ENCODE data around the gene AGPAT3.

AGPAT3 gene

DNA sequence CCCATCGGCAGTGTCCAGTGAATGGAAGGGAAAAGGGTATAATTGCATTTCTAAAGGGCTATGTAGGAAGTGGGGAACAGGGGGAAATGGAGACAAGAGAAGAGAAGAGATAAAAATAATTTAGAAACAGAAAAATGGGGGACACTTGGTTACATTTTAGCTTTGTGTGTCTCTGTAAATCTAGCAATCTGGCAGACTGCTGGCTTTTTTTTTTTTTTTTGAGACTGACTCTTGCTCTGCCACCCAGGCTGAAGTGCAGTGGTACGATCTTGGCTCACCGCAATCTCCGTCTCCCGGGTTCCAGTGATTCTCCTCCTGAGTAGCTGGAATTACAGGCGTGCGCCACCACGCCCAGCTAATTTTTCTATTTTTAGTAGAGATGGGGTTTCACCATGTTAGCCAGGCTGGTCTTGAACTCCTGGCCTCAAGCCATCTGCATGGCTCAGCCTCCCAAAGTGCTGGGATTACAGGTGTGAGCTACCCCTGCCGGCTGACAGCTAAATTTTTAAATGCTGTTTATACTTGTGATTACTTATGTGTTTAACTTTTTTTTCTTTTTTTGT, 53.4 kb downstream of the AGPAT3 start:
- no peak for DNase-seq (ENCODE audit: low spot score)
- TF ChIP-seq, protein P1, sequence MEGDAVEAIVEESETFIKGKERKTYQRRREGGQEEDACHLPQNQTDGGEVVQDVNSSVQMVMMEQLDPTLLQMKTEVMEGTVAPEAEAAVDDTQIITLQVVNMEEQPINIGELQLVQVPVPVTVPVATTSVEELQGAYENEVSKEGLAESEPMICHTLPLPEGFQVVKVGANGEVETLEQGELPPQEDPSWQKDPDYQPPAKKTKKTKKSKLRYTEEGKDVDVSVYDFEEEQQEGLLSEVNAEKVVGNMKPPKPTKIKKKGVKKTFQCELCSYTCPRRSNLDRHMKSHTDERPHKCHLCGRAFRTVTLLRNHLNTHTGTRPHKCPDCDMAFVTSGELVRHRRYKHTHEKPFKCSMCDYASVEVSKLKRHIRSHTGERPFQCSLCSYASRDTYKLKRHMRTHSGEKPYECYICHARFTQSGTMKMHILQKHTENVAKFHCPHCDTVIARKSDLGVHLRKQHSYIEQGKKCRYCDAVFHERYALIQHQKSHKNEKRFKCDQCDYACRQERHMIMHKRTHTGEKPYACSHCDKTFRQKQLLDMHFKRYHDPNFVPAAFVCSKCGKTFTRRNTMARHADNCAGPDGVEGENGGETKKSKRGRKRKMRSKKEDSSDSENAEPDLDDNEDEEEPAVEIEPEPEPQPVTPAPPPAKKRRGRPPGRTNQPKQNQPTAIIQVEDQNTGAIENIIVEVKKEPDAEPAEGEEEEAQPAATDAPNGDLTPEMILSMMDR (IDR thresholded peaks at IDR 0.05; ENCODE audit: extremely low read depth, missing control alignments) = no peak

DNA sequence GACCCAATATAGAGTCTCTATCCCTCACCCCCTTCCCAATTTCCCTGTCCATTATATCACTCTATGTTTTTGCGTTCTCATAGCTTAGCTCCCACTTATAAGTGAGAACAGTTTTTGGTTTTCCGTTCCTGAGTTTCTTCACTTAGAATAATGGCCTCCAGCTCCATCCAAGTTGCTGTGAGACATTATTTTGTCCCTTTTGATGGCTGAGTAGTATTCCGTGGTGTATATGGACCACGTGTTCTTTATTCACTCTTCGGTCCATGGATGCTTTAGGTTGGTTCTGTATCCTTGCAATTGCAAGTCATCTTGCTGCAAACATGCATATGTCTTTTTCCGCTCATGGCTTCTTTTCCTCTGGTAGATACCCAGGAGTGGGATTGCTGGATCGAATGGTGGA, 54.3 kb downstream of the AGPAT3 start:
- TF ChIP-seq, protein P1 (IDR thresholded peaks at IDR 0.05; ENCODE audit: extremely low read depth, missing control alignments) = no peak
- DNase-seq (ENCODE audit: low spot score) = no peak

DNA sequence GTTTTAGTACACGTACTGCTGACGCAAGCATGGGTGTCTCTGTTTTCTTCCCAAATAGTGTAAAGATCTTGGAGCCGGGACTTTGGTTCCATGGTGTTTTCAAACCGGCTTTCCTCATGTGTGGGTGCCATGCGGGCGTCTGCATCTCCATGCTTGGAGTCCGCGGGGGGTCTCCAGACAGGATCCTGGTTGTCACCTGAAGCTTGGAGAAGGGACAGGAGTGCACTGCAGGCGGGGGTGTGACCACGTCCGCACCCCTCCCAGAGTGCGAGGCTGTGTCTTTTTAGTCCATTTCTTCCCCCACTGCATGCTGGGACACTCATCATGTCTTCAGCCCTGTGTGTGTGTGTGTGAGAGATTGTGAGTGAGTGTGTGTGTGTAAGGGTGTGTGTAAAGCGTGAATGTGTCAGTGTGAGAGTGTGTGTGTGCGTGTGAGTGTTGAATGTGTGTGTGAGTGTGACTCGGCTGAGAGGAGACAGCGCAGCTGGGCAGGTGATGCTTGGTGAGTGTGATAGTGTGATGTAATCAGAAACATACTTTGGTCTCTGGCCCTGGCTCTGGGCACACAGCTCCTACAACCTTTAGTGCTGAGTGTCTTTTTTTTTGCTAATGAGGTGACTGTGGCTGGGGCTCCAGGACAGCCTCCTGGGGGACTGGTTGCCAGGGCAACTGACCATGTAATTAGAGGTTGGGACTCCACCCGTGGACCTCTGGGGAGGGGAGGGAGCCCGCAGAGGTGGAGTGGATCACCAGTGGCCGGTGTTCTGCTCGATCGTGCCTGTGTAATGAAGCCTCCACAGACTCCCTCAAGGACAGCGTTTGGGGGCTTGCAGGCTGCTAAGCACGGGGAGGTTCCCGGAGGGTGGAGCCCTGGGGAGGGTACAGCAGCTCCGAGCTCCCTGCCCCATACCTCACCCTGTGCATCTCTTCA, 55.1 kb downstream of the AGPAT3 start:
- no peak for DNase-seq (ENCODE audit: low spot score)
- TF ChIP-seq, protein P1 (IDR thresholded peaks at IDR 0.05; ENCODE audit: extremely low read depth, missing control alignments) = no peak

GRCh38 chr21:43921571-43921978, 56.6 kb downstream of the AGPAT3 start:
- peak; percentile 59 for DNase-seq (ENCODE audit: low spot score)
- TF ChIP-seq, protein P1 (IDR thresholded peaks at IDR 0.05; ENCODE audit: extremely low read depth, missing control alignments) = no peak

DNA sequence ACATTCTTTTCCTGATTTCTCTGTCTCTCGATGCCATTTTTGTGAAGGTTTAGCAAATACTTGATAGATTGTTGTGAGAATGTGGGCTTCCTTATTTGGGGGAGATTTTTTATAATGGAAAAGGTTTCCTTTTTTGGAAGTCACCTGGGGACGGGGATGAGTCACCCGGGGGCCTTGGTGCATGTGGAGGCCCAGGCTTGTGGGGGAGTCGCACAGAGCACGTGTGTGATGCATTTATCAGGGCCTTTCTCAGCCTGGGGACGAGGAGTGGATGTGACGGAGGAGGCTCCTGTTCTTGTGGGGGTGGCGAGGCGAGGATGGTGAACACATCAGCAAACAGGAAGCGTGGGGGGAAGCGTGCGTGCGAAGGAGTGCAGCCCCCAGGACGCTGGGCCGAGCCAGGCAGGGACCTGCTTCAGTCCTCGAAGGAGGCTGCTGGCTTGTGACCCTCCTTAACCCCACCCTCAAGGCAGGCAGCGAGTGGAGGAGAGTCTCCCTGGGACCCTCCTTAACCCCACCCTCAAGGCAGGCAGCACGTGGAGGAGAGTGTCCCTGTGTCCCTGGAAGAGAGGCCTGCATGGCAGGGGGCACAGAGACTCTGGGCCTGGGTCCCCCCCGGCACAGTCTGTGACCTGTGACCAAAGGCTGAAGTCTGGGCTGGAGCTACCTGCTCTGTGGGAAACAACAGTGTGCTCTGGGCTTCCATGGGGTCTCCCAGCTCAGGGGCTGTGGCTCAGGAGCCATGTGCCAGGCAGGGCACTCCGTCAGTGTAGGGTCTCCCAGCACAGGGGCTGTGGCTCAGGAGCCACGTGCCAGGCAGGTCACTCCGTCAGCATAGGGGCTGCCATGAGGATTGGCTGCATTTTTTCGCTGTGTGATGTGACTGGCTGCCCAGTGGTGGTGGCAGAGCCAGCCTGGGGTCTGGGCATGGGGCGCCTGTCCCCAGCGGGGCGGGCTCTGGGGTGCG, 57.2 kb downstream of the AGPAT3 start:
- DNase-seq (ENCODE audit: low spot score) = peak; percentile 81
- TF ChIP-seq, protein P1 (IDR thresholded peaks at IDR 0.05; ENCODE audit: extremely low read depth, missing control alignments) = no peak

GRCh38 chr21:43922949-43923348, 57.9 kb downstream of the AGPAT3 start:
- TF ChIP-seq, protein P1 (IDR thresholded peaks at IDR 0.05; ENCODE audit: extremely low read depth, missing control alignments) = no peak
- no peak for DNase-seq (ENCODE audit: low spot score)

All from GM20000 (cell line).